Posterior cingulate gyrus (tissue), 11 donors: ENCODE results near the gene CTSE.

ENCODE experiments used
- DNase-seq, 10 donors: peaks; one replicate each; pipeline versions ENCODE4 v3.0.0 to v3.0.0-alpha.2; 2020 to 2021; ENCODE audit warnings: mixed read lengths in 3 of 10
- intact Hi-C: fragments of 100-400 bp; cut with DNase I; formaldehyde crosslinking; loops from one replicate; pipeline ENCODE4 v1.15.1; 2023

The CTSE gene

GRCh38 chr1:206050655-206051235 lies 27.1 kb upstream of the CTSE start:
- DNase-seq, result no peak
- intact Hi-C loops, result no loop called here

GRCh38 chr1:206049919-206050600 lies 26.4 kb upstream of the CTSE start:
- DNase-seq, result no peak
- intact Hi-C loops, result no loop called here

DNA sequence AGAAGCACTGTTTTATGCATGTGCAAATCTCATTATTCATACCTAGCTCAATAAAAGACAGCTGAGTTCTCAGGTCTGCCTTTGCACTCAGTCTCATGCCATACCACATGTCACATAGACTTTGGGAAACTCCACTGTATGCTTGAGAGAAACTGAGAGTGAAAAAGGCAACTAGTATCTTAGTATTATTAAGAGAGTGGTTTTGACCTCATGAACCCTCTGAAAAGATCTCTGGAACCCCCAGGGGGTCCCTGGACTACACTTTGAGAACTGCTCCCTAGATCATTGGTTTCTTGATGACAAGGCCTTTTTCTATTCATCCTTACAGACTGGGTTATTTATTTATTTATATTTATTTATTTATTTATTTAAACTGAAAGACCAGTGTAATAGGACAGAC lies 25.6 kb upstream of the CTSE start:
- intact Hi-C loops, result no loop called here
- no peak for DNase-seq

DNA sequence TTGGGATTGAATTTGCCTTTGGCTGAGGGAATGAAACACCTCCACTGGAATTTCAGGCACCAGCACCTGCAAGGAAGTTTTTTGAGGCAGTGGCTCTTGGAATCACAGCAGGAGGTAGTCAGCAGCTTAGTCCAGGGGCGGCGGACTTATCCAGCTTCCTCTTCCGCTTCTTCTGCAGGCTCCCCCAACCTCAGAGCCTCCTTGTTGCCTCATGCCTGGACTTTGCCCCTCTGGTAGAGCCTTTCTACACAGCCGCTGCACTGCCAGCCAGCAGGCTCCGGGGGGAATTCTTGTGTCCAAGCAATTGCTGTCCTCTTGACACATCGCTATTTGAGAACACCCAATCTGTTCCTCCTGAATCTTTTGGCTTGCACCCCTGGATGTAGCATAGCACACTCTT lies 24.9 kb upstream of the CTSE start:
- intact Hi-C loops, result no loop called here
- no peak for DNase-seq

GRCh38 chr1:206047271-206047670 lies 23.6 kb upstream of the CTSE start:
- DNase-seq, result no peak
- intact Hi-C loops, result no loop called here

- intact Hi-C loops, result no loop called here
- no peak for DNase-seq
Measured at GRCh38 chr1:206041640-206042039, 17.9 kb upstream of the CTSE start.

DNA sequence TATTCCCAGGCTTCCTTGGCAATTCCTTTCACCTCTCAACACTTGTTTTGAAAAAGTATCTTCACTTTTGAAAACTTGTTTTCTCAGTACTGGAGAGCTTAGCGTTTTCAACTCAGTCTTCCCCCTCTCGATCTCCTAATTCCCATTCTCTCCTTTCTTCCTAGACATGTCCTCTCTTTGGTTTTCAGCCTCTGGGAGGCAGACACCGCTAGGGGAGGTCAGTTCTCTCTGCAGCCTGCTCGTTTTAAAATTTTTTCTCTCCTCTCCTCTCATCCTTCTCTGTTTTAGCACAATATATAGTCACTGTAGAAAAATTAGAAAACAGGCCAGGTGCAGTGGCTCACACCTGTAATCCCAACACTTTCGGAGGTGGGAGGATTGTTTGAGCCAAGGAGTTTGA lies 16.6 kb upstream of the CTSE start:
- intact Hi-C loops, result no loop called here
- no peak for DNase-seq

DNA sequence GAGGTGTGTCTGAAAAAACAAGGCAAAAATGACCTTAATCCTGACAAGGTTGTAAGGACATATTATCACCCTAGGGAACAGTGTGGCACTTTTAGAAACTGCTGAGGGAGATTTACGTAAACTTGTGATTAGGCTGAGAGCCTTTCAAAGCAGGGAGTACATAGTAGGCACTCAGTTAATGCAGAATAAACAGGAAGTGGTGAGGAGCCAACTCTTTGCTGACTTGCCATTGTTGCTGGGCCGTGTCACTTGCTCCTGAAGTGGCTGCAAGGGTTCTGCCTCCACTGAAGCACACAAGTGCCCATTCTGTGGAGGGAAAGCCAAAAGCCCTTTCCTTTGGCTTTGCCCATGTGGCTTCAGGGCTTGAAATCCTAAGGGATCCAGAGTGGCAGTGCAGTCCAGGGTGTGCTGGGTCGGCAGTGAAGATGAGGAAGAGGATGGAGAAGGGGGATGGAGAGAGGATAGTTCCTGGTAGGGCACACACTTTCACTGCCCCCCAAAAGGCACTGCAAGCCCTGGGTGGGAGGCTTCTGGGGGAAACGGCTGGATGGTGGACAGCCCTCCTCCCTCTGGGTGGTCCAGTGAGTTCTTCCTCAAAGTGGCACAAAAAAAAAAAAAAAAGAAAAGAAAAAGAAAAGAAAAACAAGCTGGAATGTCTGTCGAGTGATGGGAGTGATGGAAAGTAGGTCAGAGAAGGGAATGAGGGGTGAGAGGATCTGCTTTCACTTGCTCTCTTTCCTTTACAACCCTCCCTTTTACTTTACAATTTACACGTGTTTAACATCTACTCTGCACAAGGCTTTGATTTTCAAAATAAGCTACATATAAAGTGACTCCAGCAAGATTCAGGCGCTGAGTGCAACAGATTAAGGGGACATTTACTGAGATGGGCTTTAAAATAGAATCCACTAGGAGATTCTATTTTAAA lies 15.6 kb upstream of the CTSE start:
- no peak for DNase-seq
- intact Hi-C loops, result no loop called here

DNA sequence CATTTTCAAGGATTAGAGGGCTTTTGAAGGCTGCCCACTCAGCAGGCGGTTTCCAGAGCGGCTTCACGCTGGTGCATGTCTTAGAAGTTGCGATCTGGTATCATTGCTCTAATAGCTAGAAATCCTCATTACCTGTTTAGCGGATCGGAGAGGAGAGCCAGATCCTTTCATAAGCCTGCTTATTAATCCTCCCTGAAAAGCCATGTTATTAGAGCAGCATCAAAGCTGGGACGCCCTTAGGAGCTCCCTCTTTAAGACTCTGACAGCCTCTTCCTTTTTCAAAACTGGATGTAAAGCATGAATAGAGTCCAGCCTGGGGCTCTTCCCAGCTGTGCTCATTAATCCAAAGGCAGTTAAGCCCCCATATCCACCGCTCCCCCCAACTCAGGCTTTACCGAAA lies 13.9 kb upstream of the CTSE start:
- intact Hi-C loops, result no loop called here
- no peak for DNase-seq

- intact Hi-C loops, result no loop called here
- DNase-seq, result no peak
Measured at GRCh38 chr1:206036663-206037455, 13.2 kb upstream of the CTSE start.

DNA sequence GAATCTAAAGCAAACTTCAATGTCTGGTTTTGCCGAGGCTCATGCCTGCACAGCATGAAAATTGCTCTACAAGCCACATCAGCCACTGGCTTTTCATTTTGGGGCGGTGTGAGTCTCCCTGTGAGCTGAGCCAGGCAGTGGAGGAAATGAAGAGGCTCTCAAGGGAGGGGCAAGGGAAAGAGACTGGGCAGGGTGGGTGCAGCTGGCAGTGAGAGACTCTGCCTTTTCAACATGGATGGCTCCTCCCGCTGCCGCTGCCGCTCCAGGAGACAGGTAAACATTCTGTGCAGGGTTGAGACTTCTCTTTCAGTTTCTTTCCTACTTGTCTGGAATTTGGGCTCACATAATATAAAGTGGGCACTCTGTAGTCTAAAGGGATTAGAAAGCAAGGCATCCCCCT lies 11.3 kb upstream of the CTSE start:
- DNase-seq, result no peak
- intact Hi-C loops, result no loop called here

GRCh38 chr1:206032380-206033140 lies 8.9 kb upstream of the CTSE start:
- DNase-seq, result no peak
- intact Hi-C loops, result loop anchor here (5.0 kb wide), 1 partner anchor 75 kb away; no protein-coding TSS in a partner anchor

DNA sequence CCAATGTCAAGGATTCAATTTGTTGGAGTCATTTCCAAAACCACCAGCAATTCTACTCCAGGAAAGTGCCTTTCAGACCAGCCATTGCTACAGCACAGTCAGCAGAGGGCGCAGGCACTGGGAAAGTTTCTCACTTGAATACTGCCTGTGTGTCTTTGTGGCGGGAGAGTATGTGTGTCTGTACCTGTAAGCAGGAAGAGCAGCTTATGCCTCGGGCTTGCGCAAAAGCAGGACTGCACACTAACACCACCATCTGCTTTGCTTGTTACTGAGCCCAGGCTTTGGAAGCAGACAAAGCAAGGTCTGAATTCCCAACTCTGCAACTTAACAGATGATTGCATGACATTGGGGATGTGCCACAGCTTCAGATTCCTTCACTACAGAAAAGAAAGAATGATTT lies 7.0 kb upstream of the CTSE start:
- intact Hi-C loops, result loop anchor here (5.0 kb wide), 1 partner anchor 77 kb away; no protein-coding TSS in a partner anchor
- DNase-seq, result peak; percentile 45 to 95 (median 72)

GRCh38 chr1:206030191-206030590 lies 6.5 kb upstream of the CTSE start:
- intact Hi-C loops, result loop anchor here (5.0 kb wide), 1 partner anchor 77 kb away; no protein-coding TSS in a partner anchor
- no peak for DNase-seq

DNA sequence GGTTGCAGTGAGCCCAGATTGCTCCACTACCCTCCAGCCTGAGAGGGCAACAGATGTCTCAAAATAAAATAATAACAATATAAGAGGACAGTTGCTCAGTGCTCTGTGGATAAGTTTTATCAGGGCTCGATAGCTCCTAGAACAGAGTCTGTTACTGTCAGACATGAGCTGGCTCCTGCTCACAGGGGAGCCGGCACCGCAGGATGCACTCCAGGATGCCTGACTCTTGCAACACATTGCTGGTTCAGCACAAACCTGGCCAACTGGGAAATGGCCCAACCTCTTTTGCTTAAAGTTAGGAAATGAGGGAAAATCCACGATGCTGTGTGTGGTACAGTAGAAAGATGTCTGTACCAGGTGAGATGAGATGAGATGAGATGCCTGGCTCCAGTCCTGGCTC lies 5.8 kb upstream of the CTSE start:
- intact Hi-C loops, result no loop called here
- DNase-seq, result no peak

DNA sequence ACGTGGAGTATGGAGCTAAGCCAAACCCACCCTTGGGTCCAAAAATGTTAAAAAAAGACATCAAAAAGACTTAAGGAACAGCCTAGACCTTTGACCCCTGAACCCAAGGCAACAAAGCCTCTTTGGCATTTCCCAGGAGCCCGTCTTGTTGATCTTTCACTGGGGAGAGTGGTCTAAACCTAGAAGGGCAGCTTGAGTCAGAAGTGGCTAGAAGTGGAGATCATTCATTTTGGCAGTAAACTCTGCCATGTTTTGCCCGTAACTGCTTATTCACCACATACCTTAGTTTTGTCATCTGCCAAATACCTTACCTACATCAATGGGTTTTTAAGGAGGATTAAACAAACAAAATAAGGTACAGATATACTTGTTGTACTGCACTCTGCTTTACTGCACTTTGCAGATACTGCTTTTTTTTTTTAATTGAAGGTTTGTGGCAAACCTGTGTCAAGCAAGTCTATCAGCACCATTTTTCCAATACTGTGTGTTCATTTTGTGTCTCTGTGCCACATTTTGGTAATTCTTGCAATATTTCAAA lies 1.7 kb upstream of the CTSE start:
- DNase-seq, result no peak
- intact Hi-C loops, result no loop called here

DNA sequence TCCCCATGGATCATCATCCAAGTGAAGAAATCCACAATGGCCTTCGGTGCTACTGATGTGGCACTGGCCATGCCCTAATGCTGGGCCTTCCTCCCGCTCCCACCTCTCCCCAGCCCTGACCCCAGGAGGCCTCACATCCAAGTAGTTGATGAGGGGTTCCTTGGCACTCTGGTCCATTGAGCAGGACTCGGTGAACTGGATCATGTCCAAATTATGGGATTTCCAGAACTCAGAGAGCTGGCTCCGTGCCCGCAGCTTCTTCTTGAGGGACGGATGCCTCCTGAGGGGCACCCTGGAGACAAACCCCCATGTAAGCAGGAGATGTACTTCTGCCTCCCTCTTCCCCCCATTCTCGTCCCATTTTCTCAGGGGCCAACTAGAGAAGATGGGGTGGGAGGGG lies 929 bp downstream of the CTSE start:
- DNase-seq, result no peak
- intact Hi-C loops, result no loop called here

DNA sequence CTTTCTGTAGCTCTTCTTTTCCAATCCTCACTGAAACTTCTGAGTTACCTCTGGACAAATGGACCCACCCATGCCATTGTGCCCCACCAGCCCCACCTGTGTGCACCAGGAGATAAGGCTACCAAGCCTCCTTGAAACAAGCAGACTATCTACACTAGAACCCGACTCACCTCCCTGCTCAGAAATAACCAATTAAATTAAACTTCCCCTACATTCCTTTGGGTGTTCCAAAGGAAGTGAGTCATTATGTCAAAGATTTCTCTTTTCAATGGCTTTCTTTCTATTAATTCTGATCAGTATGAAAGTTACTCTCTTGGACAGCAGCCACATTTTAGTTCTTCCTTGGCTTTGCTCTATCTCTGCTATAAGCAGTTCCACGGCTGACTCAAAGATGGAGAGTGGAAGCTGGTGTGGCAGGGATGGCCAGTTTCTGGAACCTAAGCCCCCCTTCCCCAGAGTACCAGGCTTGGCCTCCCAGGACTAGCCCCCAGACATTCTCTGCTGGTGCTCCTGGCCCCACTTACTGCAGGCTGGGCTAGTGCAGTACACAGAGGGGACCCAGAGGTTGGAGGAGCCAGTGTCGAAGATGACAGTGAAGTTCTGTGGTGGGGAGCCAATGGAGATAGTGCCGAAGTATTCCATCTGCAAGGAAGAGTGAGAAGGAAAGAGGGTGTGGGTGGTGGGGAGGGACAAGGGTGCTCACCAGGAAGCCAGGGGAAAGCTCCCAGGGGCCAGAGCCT lies 1.9 kb downstream of the CTSE start:
- intact Hi-C loops, result no loop called here
- DNase-seq, result no peak
